GM19324 (cell line): Measurements from ENCODE around the gene CLSTN2.
A peak's percentile ranks its signal among the peaks of the same experiment; 100 is the strongest.

Source experiments
- ATAC-seq: cut with Tn5 transposase; IDR thresholded peaks from one replicate; pipeline ENCODE4 v1.9.1; 2021; ENCODE audit warnings: mild to moderate bottlenecking, moderate library complexity; ENCODE audit not compliant: unreplicated experiment, low FRiP score

CLSTN2 gene

DNA sequence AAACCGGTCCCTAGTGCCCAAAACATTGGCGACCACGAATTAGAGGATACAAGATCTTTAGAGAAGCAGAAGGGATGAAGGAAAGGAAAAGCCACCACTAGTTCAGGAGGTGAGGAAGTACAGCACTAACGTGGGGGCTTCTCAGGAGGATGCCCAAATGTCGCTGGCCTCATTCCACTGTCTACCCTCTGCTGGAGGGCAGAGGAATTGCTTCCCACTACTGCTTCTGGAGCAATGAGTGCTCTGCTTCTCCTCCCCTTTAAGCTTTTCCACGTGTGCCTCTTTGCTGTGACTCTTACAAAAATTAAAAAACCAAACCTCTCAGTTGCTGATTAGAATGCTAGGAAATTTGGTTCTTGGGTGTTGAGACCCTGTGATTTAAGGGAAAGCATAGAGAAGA lies 281.3 kb downstream of the CLSTN2 start:
- ATAC-seq = no peak

DNA sequence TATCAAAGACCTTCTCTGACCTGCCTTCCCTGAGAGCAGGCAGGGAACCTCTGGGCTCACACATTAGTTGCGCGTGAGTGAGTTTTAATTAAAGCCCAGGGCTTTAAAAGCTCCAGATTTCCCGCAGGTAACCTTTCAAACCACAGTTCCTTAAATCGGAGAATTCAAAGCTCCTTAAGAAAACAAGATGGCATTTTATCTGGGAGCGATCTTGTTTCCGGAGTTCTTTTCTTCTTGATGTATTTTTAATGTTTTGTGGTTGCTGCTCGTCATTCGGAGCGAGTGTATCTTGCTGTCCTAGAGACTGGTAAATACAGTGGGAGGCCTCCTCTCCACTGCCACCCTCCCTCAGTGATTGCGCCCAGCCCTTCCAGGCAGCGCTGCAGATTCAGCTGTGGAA lies 284.3 kb downstream of the CLSTN2 start:
- ATAC-seq = no peak

DNA sequence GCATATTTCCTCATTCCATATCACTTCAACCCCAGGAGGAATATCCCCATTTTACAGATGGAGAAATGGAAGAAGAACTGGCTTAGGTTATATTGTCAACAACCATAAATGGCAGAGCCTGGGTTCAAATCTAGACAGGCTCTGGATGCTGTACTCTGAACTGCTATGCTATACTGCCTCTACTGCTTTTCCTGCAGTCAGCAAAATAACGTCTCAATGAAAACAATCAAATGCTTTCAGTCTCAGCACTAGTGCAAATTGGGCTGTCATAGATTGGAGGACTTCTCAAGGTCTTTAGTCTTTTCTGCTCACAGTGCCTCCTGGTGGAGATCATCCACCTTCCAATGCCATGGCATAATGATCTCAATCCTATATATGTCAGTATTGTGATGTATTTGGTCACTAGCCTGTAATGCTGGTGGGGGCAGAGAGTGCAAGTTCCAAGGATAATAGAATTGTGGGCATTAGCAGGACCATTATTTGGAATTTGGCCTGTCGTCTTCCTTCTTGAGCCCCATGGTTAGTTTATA lies 285.0 kb downstream of the CLSTN2 start:
- ATAC-seq = peak; percentile 53

DNA sequence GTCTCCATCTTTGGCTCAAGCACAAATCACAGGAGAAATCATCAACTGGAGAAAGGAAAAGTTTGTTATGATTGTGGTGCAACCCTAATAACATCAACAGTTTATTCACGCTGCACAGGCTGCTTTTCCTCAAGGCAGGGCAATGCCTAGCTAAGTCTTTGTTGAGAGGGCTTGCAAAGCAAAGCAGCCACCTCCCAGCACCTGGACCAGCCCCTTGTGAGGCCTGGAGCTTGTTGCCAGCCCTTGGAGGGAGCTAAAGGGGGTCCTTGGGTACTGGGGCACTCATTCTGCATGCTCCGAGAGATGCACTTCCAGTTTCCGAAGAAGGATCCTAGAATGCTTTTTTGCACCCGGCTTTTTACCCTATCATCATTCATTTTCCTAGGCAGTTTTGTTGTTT lies 288.2 kb downstream of the CLSTN2 start:
- ATAC-seq = no peak

DNA sequence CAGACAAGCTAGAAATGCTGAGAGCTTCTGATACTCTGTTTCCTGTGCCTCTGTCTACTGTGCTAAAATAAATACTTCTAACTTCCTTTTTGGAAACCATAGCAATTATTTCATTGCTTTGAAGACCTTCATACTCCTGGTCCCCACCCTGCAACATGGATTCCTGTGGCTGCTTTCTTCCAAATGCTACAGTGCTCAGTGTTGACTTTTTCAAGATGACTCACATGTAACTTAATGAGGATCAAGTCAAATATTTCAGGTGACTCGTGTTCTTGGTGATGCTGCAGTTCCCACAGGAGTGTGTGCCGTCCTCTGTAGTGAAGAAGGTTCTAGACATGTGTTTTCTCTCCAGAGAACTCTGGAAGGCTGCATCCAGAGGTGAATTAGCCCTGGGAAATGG lies 288.6 kb downstream of the CLSTN2 start:
- no peak for ATAC-seq

DNA sequence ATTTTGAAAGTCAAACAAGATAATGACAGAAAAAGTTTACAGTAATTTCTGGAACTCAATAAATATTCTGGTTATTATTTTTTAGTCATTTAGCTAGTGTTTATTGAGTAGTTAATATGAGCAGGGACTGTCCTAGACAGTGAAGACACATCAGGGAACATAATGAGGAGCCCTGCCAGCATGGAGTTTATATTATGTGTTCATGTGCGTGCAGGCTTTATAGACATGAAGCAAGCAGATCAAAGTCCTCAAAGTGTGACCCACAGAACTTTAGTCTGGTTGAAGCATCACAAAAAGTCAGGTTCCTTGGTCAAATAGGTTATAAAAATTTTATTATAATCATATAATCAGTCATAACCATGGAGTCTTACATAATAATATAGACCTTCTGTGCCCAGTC lies 289.3 kb downstream of the CLSTN2 start:
- ATAC-seq = no peak

DNA sequence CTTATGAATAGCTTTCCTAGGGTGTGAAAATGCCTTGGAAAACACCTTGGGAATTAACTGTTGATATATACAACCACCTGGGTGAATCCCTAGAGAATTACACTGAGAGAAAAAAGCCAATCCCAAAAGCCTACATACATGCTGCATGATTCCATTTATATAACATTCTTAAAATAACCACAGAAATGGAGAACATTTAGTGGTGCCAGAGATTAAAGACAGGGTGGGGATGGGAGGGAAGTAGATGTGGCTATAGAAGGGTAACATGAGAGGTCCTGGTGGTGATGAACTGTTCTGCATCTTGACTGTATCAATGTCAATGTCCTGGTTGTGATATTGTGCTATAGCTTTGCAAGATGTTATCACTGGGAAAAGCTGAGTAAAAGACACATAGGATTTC lies 291.0 kb downstream of the CLSTN2 start:
- no peak for ATAC-seq

DNA sequence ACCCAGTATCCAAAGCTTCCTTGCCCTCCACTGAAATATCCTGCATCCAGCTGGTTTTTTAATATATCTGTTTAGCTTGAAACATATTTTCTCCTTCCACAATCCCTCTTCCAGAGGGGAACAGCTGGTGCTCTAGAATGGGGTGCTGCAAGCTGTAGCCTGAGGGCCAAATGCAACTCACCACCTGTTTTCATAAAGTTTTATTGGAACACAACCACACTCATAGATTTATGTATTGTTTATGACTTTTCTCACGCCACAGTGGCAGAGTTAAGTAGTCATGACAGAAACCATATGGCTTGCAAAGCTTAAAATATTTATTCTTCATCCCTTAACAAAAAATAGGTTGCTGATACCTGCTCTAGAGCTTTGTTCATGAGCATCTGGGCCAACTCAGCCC lies 298.7 kb downstream of the CLSTN2 start:
- no peak for ATAC-seq

DNA sequence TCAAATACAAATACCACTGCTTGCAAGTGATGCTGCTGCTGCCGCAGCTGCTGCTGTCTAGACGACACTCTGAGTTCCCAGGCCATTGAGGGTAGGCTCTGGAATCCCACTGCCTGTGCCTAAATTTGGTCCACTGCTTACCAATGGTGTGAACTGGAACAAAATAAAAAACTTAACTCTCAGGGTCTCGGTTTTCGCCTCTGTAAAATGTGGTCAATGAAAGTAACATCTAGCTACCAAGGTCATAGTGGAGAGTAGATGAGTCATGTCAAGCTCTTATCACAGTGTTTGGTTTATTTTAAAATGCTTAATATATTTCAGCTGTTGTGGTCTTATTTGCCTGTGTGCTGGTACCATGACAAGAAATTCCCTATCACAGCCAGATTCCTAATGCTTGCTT lies 299.3 kb downstream of the CLSTN2 start:
- ATAC-seq = no peak

DNA sequence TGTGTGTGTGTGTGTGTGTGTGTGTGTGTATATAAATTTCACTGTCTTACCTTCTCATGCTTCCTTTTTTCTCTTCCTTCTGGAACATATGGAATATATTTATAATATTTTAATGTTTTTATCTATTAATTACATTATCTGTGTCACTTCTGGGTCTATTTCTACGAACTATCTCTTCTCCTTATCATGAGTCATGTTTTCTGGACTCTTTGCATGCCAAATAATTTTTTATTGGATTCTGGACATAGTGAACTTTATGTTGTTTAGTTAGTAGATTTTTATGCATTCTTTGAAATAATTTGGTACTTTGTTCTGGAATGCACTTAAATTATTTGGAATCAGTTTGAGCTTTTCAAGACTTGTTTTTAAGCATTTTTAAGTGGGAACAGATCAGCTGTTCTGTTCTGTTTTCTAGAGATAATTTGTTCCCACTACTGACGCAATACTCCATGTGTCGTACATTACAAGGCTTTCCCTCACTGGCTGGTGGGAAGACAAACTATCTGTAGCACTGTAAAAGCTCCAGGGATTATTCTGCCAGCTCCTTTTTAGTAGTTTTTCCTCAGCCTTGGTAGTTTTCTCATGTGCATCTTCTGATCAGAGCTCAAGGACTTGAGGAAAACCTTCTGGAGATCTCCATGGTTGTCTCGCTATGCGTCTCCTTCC lies 302.0 kb downstream of the CLSTN2 start:
- ATAC-seq = no peak

DNA sequence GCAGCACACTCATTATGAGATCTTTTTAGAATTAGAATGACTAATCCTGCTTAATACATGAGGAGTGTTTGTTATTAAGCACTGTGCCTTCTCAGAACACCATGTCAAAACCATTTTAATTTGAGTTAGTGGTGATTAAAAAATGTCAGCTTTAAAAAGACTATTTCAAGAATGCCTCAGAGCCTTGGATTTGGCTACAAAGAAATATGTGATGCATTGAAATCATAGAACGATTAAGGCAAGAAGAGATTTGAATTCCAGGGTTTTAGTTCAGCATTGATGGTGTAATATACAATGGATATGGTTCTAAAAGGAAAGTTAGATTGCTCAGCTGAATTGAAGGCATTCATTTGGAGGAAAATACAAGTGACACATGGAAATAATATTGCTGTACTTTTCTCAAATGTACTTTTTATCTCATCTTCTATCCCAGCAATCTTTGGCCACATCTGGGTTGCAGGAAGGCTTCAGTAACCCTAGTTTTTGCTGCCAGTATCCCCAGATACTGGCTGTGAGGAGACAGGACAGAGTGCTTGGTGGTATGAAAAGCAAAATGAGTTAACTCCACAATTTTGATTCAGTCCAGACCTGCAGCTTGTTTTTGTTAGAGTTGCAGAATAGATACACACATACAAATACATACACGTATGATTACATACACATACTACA lies 303.8 kb downstream of the CLSTN2 start:
- no peak for ATAC-seq

DNA sequence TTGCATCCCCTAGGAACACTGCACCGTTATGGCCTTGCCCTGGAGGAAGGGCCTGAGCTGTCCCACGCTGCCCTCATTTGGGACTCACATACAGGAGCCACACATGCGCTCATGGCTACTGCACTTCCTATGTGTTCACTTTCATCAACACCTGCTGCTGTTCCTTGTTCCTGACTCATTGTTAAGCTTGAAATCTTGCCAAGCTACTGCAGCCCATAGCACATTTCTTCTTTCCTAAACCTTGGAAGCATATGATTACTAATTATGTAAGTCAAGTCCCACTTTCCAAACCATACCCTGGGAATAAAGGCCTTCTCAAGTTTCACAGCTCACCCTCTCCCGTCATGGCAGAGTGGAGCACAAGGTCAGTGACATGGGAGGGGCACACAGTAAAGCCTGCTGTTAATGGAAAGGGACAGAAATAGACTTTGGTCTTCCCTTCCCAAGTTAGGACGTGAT lies 307.9 kb downstream of the CLSTN2 start:
- no peak for ATAC-seq

DNA sequence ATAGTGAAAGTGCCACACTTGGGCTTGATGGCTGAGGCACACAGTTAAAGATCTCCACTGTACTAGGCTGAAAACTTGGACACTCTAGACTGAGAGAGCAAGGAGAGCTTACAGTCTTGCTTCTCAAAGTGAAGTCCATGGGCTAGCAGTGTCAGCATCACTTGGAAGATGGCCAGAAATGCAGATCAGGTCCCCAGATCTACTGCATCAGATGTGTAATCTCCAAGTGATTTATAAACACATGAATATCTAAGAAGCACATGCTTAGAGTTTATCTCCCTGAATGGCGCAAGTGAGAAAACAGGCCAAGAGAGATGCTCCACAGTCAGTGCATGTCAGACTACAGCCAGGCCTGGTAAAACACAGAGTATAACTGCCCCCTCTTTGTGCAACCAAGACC lies 308.6 kb downstream of the CLSTN2 start:
- ATAC-seq = no peak

DNA sequence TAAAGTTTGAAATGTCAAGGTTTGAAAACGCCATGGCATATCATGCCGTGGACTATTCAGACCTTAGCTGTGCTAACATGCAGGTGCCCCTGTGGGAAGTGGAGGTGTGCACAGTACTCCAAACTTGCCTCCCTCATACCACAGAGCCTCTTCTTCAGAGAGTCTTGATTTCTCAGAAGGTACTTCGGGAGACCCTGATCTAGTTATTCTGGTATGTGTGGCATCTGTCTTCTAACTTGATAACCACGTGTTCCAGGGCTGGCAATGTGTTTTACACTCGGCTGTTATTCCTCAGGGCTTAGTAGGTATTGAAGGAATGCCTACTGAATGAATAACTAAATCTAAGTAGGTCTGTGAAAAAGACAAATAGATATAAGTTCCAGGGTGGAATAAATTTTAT lies 309.9 kb downstream of the CLSTN2 start:
- ATAC-seq = no peak

DNA sequence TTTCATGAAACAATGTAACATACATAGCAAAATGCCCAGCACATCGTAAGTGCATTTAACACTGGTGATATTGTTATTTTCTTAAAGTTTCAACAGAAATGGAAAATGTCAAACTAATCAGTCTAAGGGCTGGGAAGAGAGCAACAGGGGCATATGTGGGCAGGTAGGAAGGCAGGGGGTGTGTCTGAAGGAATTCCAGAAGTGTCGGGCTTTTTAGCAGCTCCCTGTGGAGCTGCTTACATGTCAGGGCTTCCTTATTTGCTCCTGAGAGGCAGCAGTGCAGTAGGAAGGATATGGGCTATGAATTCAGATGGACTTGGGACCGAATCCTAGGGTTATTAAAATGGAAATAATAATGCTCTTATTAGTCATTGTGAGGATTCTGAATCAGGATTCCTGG lies 311.6 kb downstream of the CLSTN2 start:
- no peak for ATAC-seq

DNA sequence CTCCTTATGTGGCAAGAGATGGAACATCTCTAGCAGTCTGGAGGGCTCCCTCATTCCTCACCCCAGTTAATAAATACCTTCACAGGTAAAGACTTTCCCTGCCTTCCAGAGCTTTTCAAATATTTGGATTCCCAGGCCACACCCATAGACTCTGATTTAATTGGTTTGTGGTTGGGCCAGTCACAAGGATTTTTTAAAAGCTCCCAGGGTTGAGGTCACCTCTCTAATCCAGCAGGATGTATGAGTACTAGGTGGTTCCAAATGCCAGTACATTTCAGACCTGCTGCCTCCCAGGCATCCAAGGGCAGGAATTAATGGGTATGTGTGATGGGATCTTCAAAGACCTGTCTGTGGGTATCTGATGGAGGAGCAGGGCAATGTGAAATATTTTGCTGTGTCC lies 312.8 kb downstream of the CLSTN2 start:
- ATAC-seq = no peak

DNA sequence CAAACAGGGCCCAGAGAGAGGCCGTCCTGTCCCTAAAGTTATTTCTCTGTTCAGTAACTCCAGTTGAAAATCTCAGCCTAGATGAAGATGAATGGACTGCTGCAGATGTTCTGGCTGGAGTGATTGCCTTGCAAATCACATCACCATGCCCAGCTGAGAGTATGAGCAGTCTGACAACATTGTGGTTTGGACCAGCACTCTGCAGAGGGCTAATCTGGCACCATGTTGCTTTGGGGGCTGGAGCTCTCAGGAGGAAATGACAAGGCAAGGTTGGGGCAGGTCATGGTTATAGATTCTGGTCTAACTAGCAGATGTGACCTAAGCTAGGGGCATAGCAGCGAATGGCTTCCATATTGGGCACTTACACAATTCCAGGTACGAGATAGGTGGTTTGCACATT lies 314.2 kb downstream of the CLSTN2 start:
- no peak for ATAC-seq

DNA sequence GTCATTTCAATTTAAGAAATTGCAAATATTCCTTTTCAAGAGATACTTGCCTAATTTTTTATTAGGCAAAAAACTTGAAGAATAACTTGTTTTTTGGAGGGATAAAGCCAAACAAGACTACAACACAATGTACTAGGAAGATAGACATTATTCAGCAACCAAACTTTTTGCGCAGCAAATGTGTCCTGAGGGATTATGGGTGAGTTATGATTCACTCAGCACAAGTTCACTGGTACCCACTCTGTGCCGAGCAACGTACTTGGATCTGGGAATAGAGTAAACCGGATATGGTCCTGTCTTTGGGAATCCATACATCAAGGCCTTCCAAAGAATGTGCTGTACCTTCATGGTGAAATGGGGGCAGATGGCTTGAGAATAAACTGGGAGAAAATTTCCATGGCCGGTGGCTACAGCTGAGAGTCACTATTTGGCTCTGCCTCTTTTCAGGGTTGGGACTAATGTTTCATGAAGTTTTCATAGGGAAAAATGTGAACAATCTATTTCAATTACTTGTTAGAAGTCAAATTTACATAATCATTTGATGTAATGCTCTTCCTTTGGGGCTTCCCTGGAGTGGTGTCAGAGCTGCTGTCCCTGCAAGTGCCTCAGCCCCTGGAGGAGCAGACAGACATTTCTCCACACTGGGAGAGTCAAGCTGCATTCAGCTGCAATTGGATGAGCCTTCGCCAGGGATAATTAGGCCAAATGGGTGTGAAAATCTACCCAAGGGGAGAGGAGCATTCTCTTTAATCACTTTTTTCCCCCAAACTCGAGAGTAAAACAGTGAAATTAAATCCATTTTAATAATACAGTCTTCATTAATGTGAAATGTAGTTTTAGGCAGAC lies 315.2 kb downstream of the CLSTN2 start:
- no peak for ATAC-seq

DNA sequence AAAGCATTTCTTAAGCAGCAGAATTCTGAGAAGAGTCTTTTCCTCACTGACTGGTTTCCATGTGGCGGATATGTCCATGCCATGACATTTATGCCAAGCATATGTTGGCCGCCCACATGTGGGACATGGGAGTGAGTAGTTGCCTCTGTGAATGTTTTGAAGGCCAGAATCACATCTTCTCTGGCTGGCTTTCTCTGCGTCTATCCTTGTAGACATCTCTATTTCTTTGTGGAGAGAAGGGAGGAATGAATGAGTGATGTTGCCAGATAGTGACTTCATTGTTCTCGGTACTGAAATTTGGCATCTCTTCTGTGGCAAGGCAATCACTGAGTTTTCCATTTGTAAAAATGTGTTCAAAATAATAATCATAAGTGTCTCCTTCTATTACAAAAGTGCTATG lies 316.0 kb downstream of the CLSTN2 start:
- ATAC-seq = no peak

DNA sequence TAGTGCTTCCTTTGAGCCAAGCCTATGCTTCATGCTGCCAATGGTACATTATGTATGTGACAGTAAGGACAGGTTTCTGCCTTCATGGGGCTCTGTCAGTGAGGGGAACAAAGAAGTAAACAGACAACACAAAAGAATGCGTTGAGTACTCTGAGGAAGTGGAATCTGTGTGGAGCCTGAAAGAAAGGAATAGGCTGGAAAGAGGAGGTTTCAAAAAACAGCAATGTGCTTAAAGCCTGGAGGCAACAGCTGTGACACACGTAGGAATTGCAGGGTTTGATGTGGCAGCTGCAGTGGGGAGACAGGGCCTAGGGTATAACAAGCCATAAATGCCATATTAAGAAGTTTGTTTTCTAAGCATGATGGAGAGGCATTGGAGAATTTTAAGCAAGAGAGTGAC lies 316.7 kb downstream of the CLSTN2 start:
- ATAC-seq = no peak
